Ureter (tissue), 1 donor: ENCODE results near the gene PRPF40B. TPM values are rescaled to one million over a fixed set of nuclear protein-coding genes. Genes with fewer than 3 reads are reported as not detected.

Experiments
- DNase-seq: peaks from one replicate; pipeline ENCODE4 v3.0.0-alpha.2; 2020; ENCODE audit warnings: low spot score
- total RNA-seq: library from RNA; stranded (reverse); gene quantifications from one replicate; pipeline ENCODE4 v1.2.4, GENCODE V29; 2023
- donor health status: DM: yes; HTN: yes; CAD: no.

Gene PRPF40B
- total RNA-seq, 1 donor from 2014 or later, result 44.4 TPM

DNA sequence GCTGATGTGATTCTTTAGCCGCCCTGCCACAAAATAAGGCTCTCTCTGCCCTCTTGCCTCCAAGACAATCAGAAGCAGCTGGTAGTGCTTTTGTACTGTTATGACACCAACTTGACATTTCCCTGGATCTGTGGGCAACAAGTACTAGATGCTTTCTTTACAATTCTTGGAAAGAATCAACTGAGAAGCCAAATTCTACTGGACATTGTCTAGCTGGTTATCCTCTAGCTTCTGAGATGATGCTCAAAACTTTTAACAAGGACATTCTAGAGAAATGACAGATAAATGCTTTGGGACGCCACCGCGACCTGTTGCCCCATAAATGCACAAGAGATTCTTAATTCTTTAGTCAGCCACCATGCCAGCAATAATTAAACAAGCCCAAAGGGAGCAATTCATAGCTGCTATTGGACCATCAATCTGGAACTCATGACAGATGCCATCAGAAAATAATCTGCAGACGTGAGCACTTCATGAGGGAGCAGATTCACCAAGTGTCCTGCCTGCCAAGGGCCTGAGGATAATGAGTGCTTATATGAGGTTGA, 61.0 kb downstream of the PRPF40B start:
- no peak for DNase-seq

DNA sequence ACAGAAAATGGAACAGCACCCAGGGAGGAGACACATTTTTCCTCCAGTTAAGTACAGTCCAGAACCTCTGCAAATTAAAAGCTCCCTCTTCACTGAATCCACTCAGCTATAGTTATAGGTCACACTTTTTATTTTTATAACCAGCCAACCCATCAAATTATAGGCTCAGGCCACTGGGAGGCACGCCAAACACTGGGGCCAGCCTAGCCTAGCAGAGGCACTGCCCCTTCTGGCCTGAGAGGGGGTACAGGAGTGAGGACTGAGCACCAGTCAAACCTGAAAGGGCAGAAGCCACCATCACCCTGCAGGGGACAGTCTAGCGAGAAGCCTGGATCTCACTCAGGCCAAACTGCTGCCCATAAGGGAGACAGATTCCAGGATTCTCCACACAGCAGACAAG, 64.6 kb downstream of the PRPF40B start:
- no peak for DNase-seq

DNA sequence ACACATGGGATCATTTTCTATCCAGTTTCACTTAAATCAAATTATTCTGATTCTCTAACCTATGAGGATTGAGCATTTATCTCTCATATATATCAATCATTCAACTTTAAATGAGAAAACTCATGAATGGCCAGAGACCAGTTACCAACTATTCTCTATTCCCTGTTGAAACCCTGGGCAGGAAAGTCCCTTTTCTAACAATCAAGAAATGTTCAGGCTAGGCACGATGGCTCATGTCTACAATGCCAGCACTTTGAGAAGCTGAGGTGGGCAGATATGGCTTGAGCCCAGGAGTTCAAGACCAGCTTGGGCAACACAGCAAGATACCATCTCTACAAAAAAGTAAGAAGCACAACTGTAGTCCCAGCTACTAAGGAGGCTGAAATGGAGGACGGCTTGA, 65.9 kb downstream of the PRPF40B start:
- no peak for DNase-seq

- DNase-seq, result no peak
These were observed 66.4 kb downstream of the PRPF40B start for GRCh38 chr12:49689785-49690184.

DNA sequence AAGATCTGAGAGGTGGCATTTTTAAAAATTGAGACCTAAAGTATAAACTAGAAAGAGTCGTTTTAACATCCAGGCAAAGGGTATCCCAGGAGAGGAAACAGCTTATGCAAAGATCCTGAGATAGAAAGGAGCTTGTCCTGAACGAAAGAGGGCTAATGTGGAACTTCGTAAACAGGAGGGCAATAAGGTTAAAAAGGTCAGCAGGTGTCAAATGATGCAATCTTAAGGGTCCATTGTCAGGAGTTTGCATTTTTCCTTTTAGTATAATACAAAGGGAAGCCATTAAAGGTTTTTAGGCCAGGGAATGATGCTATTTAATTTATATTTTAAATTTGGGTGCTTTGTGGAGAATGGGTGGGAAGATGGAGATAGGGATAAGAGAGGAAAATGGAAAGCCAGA, 69.5 kb downstream of the PRPF40B start:
- no peak for DNase-seq

DNA sequence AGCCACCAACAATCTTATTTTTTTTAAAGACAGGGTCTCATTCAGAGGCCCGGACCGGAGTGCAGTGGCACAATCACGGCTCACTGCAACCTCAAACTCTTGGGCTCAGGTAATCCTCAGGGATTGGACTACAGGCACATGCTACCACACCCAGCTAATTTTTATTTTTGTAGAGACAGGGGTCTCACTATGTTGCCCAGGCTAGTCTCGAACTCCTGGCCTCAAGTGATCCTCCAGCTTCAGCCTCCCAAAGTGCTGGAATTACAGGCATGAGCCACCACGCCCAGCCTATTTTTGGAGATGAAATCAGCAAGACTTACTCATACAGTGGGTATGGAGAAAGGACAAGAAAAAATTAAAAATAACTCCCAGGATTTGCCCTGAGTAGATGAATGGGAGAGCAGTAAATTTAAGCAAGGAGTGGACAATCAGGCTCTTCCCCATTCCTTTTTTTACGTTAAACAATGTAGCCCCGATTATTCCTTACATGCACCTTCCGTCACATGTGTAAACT, 70.6 kb downstream of the PRPF40B start:
- no peak for DNase-seq

Other genes with a start within 250 kb of the PRPF40B start
- 1.1 TPM for gene KCNH3, start 84.5 kb upstream of the PRPF40B start, total RNA-seq
- 55.4 TPM for gene MCRS1, start 55.4 kb upstream of the PRPF40B start, total RNA-seq
- 1.2 TPM for gene FAM186B, start 17.9 kb upstream of the PRPF40B start, total RNA-seq
- 12.6 TPM for gene FMNL3, start 83.8 kb downstream of the PRPF40B start, total RNA-seq
- gene TMBIM6, start 118.0 kb downstream of the PRPF40B start, total RNA-seq, result 603 TPM
- gene NCKAP5L, start 204.9 kb downstream of the PRPF40B start, total RNA-seq, result 24.0 TPM
- gene BCDIN3D, start 219.5 kb downstream of the PRPF40B start, total RNA-seq, result 3.9 TPM